ENCODE data around the gene P2RX7.
"Not testable (repeated sequence)": the region's sequence is repeated elsewhere in the genome, so short reads cannot be mapped to it uniquely, and the experiment has no call there.

P2RX7 gene

DNA sequence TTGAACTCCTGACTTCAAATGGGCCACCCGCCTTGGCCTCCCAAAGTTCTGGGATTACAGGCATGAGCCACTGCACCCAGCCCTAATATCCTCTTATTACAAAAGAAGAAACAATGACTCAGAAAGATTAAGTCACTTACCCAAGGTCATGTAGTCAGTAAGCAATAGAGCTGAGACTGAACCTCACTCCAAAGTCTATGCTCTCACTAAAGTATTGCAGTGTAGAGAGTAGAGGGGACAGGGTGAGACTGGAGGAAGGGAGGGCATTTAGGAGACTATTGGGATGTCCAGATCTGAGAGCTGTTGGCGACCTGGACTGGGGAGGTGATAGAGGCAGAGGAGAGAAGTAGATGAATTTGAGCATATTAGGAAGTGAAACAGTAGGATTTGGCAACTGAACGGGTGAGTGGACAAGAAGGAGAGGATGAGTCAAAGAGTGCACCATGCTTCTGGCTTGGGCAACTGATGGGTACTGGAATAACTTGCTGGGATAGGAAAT lies 11.8 kb downstream of the P2RX7 start:
- no peak for DNase-seq (ENCODE audit: low read depth)
- TF ChIP-seq, protein P1, sequence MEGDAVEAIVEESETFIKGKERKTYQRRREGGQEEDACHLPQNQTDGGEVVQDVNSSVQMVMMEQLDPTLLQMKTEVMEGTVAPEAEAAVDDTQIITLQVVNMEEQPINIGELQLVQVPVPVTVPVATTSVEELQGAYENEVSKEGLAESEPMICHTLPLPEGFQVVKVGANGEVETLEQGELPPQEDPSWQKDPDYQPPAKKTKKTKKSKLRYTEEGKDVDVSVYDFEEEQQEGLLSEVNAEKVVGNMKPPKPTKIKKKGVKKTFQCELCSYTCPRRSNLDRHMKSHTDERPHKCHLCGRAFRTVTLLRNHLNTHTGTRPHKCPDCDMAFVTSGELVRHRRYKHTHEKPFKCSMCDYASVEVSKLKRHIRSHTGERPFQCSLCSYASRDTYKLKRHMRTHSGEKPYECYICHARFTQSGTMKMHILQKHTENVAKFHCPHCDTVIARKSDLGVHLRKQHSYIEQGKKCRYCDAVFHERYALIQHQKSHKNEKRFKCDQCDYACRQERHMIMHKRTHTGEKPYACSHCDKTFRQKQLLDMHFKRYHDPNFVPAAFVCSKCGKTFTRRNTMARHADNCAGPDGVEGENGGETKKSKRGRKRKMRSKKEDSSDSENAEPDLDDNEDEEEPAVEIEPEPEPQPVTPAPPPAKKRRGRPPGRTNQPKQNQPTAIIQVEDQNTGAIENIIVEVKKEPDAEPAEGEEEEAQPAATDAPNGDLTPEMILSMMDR (IDR thresholded peaks at IDR 0.05; ENCODE audit: control insufficient read depth, extremely low read depth, insufficient read depth) = no peak
- H3K4me3 ChIP-seq (ENCODE audit: low read depth, low read length) = no peak overlapping the region

DNA sequence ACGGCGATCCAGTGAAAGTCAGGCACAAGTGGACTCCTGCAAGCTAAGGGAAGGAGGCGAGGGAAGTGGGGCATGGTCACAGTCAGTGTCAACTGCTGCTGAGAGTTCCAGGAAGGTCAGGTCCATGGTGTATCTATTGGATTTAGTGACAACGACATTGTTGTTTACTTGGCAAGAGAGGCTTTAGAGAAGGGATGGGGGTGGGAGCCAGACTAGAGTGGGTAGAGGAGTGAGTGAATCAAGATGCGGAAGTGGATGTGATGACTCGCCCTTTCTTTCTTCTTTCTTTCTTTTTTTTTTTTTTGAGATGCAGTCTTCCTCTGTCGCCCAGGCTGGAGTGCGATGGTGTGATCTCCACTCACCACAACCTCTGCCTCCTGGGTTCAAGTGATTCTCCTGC lies 12.5 kb downstream of the P2RX7 start:
- DNase-seq (ENCODE audit: low read depth) = no peak
- TF ChIP-seq, protein P1 (IDR thresholded peaks at IDR 0.05; ENCODE audit: control insufficient read depth, extremely low read depth, insufficient read depth) = no peak

GRCh38 chr12:121149289-121149688 lies 16.6 kb downstream of the P2RX7 start:
- not testable (repeated sequence) for H3K4me3 ChIP-seq (ENCODE audit: low read depth, low read length); DNase-seq (ENCODE audit: low read depth)

More for the DNA sequence above, 12.5 kb downstream of the P2RX7 start:
- no peak overlapping the region for H3K4me3 ChIP-seq (ENCODE audit: low read depth, low read length)

DNA sequence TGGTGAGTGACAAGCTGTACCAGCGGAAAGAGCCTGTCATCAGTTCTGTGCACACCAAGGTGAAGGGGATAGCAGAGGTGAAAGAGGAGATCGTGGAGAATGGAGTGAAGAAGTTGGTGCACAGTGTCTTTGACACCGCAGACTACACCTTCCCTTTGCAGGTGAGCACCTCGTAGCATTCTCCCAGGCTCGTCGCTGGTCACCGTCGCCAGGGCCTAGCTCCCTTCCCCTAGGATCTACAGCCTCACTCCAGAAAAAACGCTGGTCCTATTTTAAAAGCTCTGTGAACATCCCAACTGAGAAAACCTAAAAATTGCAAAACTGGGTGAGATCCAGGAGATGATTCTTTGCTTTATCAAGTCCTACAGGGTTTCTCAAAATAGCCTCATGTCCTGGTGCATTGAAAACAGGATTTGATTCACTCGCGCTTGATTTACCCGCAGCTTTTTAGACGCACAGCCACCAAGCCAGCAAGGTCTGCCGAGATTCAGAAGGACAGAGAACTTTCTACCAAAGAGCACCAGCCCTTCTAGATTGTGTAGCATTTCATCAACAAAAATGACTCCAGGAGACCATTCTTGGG lies 22.2 kb downstream of the P2RX7 start:
- no peak for DNase-seq (ENCODE audit: low read depth)
- TF ChIP-seq, protein P1 (IDR thresholded peaks at IDR 0.05; ENCODE audit: control insufficient read depth, extremely low read depth, insufficient read depth) = no peak
- no peak overlapping the region for H3K4me3 ChIP-seq (ENCODE audit: low read depth, low read length)

DNA sequence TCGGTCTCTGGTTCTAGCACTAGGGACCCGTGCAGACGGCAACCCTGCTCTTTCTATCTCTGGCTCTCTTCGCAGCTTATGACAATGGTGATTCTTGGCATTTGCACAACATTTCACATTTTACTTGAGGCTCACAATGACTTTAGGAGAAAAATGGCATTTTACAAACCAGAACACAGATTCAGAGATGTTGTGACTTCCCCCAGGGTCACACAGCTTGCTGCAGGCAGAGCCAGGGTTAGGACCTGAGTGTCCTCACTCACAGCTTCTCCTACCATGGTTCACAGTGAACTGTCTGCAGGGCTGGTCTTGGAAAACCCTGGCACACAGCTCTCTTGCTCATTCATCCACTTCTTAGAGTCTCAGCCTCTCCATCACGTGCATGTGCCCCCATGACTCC lies 23.7 kb downstream of the P2RX7 start:
- no peak for DNase-seq (ENCODE audit: low read depth)
- TF ChIP-seq, protein P1 (IDR thresholded peaks at IDR 0.05; ENCODE audit: control insufficient read depth, extremely low read depth, insufficient read depth) = no peak

DNA sequence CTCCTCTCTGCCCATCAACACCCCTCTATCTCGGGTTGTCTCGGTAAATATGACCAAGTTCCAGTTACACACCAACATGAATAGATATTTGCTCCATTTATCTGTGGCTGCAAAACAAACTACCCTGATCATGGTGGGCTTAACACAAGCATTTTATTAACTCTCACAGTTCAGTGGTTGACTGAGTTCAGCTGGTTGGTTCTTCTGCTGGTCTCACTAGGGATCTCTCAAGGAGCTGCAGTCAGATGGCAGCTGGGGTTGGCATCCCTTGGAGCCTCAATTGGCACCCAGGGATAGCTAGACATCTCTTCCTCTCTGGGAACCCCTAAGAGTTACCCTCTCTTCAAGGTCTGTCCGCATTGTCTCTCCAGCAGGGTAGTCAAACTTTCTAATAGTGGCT lies 25.4 kb downstream of the P2RX7 start:
- H3K4me3 ChIP-seq (ENCODE audit: low read depth, low read length) = no peak overlapping the region
- no peak for DNase-seq (ENCODE audit: low read depth)
- TF ChIP-seq, protein P1 (IDR thresholded peaks at IDR 0.05; ENCODE audit: control insufficient read depth, extremely low read depth, insufficient read depth) = no peak

More for the DNA sequence above, 23.7 kb downstream of the P2RX7 start:
- H3K4me3 ChIP-seq (ENCODE audit: low read depth, low read length) = no peak overlapping the region

GRCh38 chr12:121158728-121159351 lies 26.2 kb downstream of the P2RX7 start:
- H3K4me3 ChIP-seq (ENCODE audit: low read depth, low read length); DNase-seq (ENCODE audit: low read depth): not testable (repeated sequence)
